ENCODE data around the gene ZNF217.

The ZNF217 gene

DNA sequence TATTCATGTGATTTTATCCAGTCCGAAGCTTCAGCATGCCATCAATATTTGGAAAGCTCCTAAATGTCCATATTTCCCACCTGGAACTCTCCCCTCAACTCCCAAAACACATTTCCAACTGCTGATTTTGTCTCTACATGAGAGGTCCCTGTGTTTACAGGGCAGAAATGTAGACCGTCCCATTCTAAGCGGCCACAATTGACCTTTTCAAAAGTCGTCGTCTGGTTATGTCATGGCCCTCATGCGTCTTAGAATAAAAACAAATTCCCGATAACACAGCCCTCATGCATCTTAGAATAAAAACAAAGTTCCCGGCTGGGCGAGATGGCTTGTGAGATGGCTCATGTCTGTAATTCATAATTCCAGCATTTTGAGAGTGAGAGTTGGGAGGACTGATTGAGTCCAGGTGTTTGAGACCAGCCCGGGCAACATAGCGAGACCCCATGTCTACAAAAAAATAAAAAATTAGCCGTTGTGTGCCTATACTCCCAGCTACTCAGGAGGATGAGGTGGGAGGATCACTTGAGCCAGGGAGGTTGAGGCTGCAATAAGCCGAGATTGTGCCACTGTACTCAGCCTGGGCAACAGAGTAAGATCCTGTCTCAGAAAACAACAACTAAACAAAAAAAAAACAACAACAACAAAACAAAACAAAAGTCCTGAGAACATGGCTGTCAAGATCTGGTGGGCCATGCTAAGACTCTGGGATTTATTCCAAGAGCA is 6.4 kb upstream of the ZNF217 start:
- DNase-seq (ENCODE audit: low read depth in 1 of 2, low spot score in 1 of 2), result no peak
- TF ChIP-seq POLR2AphosphoS5 (IDR thresholded peaks at IDR 0.05; ENCODE audit: low read depth) (no peak), GABPA (IDR thresholded peaks at IDR 0.05; ENCODE audit: low read depth) (no peak), SPI1 (IDR thresholded peaks at IDR 0.05; ENCODE audit: borderline replicate concordance, low read depth) (no peak)
- TF ChIP-seq, protein P1, sequence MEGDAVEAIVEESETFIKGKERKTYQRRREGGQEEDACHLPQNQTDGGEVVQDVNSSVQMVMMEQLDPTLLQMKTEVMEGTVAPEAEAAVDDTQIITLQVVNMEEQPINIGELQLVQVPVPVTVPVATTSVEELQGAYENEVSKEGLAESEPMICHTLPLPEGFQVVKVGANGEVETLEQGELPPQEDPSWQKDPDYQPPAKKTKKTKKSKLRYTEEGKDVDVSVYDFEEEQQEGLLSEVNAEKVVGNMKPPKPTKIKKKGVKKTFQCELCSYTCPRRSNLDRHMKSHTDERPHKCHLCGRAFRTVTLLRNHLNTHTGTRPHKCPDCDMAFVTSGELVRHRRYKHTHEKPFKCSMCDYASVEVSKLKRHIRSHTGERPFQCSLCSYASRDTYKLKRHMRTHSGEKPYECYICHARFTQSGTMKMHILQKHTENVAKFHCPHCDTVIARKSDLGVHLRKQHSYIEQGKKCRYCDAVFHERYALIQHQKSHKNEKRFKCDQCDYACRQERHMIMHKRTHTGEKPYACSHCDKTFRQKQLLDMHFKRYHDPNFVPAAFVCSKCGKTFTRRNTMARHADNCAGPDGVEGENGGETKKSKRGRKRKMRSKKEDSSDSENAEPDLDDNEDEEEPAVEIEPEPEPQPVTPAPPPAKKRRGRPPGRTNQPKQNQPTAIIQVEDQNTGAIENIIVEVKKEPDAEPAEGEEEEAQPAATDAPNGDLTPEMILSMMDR (IDR thresholded peaks at IDR 0.05; ENCODE audit: insufficient read depth, low read length), result no peak
- TF ChIP-seq, protein P2, sequence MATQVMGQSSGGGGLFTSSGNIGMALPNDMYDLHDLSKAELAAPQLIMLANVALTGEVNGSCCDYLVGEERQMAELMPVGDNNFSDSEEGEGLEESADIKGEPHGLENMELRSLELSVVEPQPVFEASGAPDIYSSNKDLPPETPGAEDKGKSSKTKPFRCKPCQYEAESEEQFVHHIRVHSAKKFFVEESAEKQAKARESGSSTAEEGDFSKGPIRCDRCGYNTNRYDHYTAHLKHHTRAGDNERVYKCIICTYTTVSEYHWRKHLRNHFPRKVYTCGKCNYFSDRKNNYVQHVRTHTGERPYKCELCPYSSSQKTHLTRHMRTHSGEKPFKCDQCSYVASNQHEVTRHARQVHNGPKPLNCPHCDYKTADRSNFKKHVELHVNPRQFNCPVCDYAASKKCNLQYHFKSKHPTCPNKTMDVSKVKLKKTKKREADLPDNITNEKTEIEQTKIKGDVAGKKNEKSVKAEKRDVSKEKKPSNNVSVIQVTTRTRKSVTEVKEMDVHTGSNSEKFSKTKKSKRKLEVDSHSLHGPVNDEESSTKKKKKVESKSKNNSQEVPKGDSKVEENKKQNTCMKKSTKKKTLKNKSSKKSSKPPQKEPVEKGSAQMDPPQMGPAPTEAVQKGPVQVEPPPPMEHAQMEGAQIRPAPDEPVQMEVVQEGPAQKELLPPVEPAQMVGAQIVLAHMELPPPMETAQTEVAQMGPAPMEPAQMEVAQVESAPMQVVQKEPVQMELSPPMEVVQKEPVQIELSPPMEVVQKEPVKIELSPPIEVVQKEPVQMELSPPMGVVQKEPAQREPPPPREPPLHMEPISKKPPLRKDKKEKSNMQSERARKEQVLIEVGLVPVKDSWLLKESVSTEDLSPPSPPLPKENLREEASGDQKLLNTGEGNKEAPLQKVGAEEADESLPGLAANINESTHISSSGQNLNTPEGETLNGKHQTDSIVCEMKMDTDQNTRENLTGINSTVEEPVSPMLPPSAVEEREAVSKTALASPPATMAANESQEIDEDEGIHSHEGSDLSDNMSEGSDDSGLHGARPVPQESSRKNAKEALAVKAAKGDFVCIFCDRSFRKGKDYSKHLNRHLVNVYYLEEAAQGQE (IDR thresholded peaks at IDR 0.05; ENCODE audit: insufficient replicate concordance, low read depth), result no peak
- Histone ChIP-seq H3K4me3 (replicated peaks; ENCODE audit: insufficient read depth, low read length) (no peak overlapping the region), H3K27me3 (ENCODE audit: insufficient read depth, poor library complexity, severe bottlenecking) (no peaks in the 10 kb centered on the region), H3K27ac (replicated peaks) (no peak overlapping the region)

DNA sequence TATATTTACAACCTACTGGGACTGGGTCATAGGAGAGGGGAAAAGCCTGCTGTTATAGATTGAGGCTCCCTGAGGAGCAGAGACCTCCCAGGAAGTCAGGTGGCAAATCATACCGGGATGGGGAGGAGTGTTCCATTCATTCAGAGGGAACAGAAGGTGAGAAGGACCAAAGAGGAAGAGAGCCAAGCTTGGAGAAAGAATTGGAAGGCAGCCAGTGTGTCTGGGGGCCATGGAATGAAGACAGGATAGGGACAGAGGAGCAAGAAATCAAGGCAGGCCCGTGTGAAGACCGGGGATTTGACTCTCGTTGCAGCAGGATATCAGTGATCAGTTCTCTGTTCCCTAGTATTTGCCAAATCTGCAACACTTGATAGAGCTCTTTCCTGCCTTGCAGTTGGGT is 5.7 kb upstream of the ZNF217 start:
- Histone ChIP-seq H3K4me3 (replicated peaks; ENCODE audit: insufficient read depth, low read length) (no peak overlapping the region), H3K27me3 (ENCODE audit: insufficient read depth, poor library complexity, severe bottlenecking) (no peaks in the 10 kb centered on the region), H3K27ac (replicated peaks) (no peak overlapping the region)
- no peak for DNase-seq (ENCODE audit: low read depth in 1 of 2, low spot score in 1 of 2)
- TF ChIP-seq, protein P2 (IDR thresholded peaks at IDR 0.05; ENCODE audit: insufficient replicate concordance, low read depth), result no peak
- TF ChIP-seq GABPA (IDR thresholded peaks at IDR 0.05; ENCODE audit: low read depth), result no peak
- TF ChIP-seq POLR2AphosphoS5 (IDR thresholded peaks at IDR 0.05; ENCODE audit: low read depth), result no peak
- TF ChIP-seq SPI1 (IDR thresholded peaks at IDR 0.05; ENCODE audit: borderline replicate concordance, low read depth), result no peak

DNA sequence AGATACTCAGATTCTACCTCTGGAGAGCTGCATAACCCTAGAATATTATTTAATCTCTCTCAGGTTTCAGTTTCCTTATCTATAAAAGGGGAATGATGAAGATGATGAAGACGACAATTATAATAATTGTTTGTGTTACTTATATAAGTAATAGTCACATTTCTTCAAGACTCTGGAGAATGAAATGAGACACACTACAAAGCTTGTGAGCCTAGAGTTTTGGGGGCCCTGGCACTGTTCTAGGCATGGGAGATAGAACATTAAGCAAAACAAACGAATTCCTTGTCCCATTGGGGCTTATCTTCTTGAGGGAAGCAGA is 5.4 kb upstream of the ZNF217 start:
- TF ChIP-seq SPI1 (IDR thresholded peaks at IDR 0.05; ENCODE audit: borderline replicate concordance, low read depth), result no peak
- TF ChIP-seq, protein P1 (IDR thresholded peaks at IDR 0.05; ENCODE audit: insufficient read depth, low read length), result no peak
- TF ChIP-seq GABPA (IDR thresholded peaks at IDR 0.05; ENCODE audit: low read depth), result no peak
- TF ChIP-seq, protein P2 (IDR thresholded peaks at IDR 0.05; ENCODE audit: insufficient replicate concordance, low read depth), result no peak
- TF ChIP-seq POLR2AphosphoS5 (IDR thresholded peaks at IDR 0.05; ENCODE audit: low read depth), result no peak
- Histone ChIP-seq H3K27me3 (ENCODE audit: insufficient read depth, poor library complexity, severe bottlenecking) (no peaks in the 10 kb centered on the region), H3K4me3 (replicated peaks; ENCODE audit: insufficient read depth, low read length) (no peak overlapping the region), H3K27ac (replicated peaks) (no peak overlapping the region)
- DNase-seq (ENCODE audit: low read depth in 1 of 2, low spot score in 1 of 2), result no peak
